Spleen (tissue), 11 donors: Measurements from ENCODE around the gene SLC25A48. TPM values are rescaled to one million over a fixed set of nuclear protein-coding genes. Genes with fewer than 3 reads are reported as not detected.
A peak's percentile ranks its signal among the peaks of the same experiment; 100 is the strongest.

Source experiments
- DNase-seq: peaks from one replicate; pipeline ENCODE4 v3.0.0-alpha.2; 2020
- H3K27ac ChIP-seq, 8 donors: fragments of 200-600 bp; sonication (generic) in 7 of 8; 1 replicate in 4 of 8; 2 replicates in 4 of 8; pipeline versions ENCODE4 v1.5.0 to v1.8.0; 2016 to 2021; ENCODE audit warnings: inconsistent platforms in 4 of 8, mild to moderate bottlenecking in 4 of 8, moderate library complexity in 1 of 8
- H3K27me3 ChIP-seq, 7 donors: fragments of 200-600 bp; sonication (generic) in 6 of 7; replicated peaks in 1 of 7; 1 replicate in 4 of 7; 2 replicates in 3 of 7; pipeline versions ENCODE4 v1.5.0 to v1.8.0; 2016 to 2021; ENCODE audit warnings: inconsistent platforms in 3 of 7, mild to moderate bottlenecking in 1 of 7
- H3K36me3 ChIP-seq, 6 donors: fragments of 200-600 bp; sonication (generic) in 5 of 6; 1 replicate in 4 of 6; 2 replicates in 2 of 6; pipeline versions ENCODE4 v1.5.0 to v1.8.0; 2016 to 2021; ENCODE audit warnings: inconsistent platforms in 2 of 6
- H3K4me1 ChIP-seq, 6 donors: fragments of 200-600 bp; sonication (generic) in 5 of 6; 1 replicate in 3 of 6; 2 replicates in 3 of 6; pipeline versions ENCODE4 v1.5.0 to v1.8.0; 2016 to 2021; ENCODE audit warnings: inconsistent platforms in 3 of 6
- H3K4me3 ChIP-seq, 8 donors: fragments of 200-600 bp; sonication (generic) in 7 of 8; 1 replicate in 4 of 8; 2 replicates in 4 of 8; pipeline versions ENCODE4 v1.5.0 to v1.8.0; 2016 to 2021; ENCODE audit warnings: inconsistent platforms in 4 of 8, mild to moderate bottlenecking in 4 of 8, moderate library complexity in 2 of 8
- H3K9me3 ChIP-seq, 8 donors: fragments of 200-600 bp; sonication (generic) in 7 of 8; 1 replicate in 4 of 8; 2 replicates in 4 of 8; pipeline versions ENCODE4 v1.5.0 to v1.8.0; 2016 to 2021; ENCODE audit warnings: inconsistent platforms in 4 of 8
- POLR2A ChIP-seq, 3 donors: fragments of 450-650 bp; IDR thresholded peaks; one replicate each; pipeline ENCODE4 v1.5.1; 2017; ENCODE audit warnings: antibody characterized with exemption in 3 of 3, mild to moderate bottlenecking in 1 of 3
- POLR2AphosphoS5 ChIP-seq, 3 donors: sonication (generic); formaldehyde crosslinking; IDR thresholded peaks; one replicate each; pipeline ENCODE4 v1.5.1; 2017; ENCODE audit warnings: antibody characterized with exemption in 3 of 3
- WGBS, 5 donors: extraction: QIAGEN DNeasy Blood & Tissue Kit in 3 of 5; methylation state at CpG; one replicate each; pipeline versions ENCODE4 v1.1.5 to v1.1.7; 2013 to 2018; 5-methylcytosine and 5-hydroxymethylcytosine counted together
- intact Hi-C: fragments of 100-400 bp; cut with DNase I; formaldehyde crosslinking; loops from one replicate; pipeline ENCODE4 v1.15.0; 2023; ENCODE audit warnings: low total_unique reads
- polyA plus RNA-seq, 3 donors: library from polyadenylated mRNA; stranded (reverse); fragments of 200-250 nt; gene quantifications; one replicate each; pipeline ENCODE4 v1.2.1, GENCODE V29; 2013
- total RNA-seq, 7 donors: library from RNA; depleted of rRNA in 3 of 7; stranded (reverse); fragments of >200 nt in 3 of 7; fragmentation: NEBNext Ultra II Directional in 4 of 7; extraction: Animal tissue kit (Norgen Biotek cat#: 25700) in 4 of 7; gene quantifications; one replicate each; pipeline versions ENCODE4 v1.1.0 to v1.2.1, GENCODE V29; 2016 to 2021
- TF ChIP-seq, protein P1 (sequence below), 11 experiments: fragments of 200-600 bp in 7 of 11; fragments of 450-650 bp in 4 of 11; sonication (generic) in 4 of 11; IDR thresholded peaks in 8 of 11; conservative IDR thresholded peaks in 3 of 11; 1 replicate in 7 of 11; 2 replicates in 4 of 11; pipeline versions ENCODE4 v1.4.0 to v1.8.0; 2016 to 2021; ENCODE audit warnings: antibody characterized with exemption in 11 of 11, inconsistent platforms in 4 of 11, mild to moderate bottlenecking in 1 of 11
- donor health status: healthy with polysubstance abuse.
- donor health status: DM: no; HTN: no; CAD: no; lungs with moderate emphysema.
- donor health status: DM: no; HTN: no; CAD: no.
- donor health status: Bipolar disorder and iron deficiency.
- donor health status: healthy.
- donor health status: DM: no; HTN: no; CAD: no.
- donor health status: DM: yes; HTN: yes; CAD: no.

Gene SLC25A48
- total and polyA plus RNA-seq, 10 donors: 0.06 to 0.66 (median 0.33) TPM; not detected in 7

DNA sequence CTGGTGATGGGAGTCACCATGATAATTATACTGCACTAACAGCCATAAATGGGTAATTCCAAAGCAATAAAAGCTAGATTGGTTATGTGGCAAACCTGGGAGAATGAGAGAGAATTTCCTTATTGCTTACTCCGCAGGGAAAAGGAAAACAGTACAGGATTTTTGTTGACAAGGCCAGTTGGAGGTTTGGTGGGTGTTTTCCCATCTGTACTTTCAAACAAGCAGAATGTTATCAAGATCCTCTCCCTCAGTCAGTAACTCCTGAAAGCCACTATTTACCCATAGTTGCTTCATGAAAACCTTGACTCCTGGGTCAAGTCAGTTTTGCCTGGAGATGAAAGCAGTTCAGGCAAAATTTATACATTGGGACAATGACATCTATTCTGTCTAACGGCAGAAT, 34.8 kb downstream of the SLC25A48 start:
- intact Hi-C loops: no loop called here
- Histone ChIP-seq H3K4me1 (no peaks in the 10 kb centered on the region), H3K27ac (no peak overlapping the region), H3K9me3 (no peaks in the 10 kb centered on the region), H3K36me3 (no peaks in the 10 kb centered on the region), H3K27me3 (peaks cover 0 to 6% (median 0%) of the 10 kb centered on the region in 7 donors), H3K4me3 (no peak overlapping the region)
- 79 to 89% (median 84%) methylated on average over 2 of the region's 2 CpGs for WGBS, 5 donors
- DNase-seq: no peak
- TF ChIP-seq POLR2AphosphoS5 (IDR thresholded peaks at IDR 0.05): no peak
- TF ChIP-seq POLR2A (IDR thresholded peaks at IDR 0.05): no peak
- TF ChIP-seq, protein P1, sequence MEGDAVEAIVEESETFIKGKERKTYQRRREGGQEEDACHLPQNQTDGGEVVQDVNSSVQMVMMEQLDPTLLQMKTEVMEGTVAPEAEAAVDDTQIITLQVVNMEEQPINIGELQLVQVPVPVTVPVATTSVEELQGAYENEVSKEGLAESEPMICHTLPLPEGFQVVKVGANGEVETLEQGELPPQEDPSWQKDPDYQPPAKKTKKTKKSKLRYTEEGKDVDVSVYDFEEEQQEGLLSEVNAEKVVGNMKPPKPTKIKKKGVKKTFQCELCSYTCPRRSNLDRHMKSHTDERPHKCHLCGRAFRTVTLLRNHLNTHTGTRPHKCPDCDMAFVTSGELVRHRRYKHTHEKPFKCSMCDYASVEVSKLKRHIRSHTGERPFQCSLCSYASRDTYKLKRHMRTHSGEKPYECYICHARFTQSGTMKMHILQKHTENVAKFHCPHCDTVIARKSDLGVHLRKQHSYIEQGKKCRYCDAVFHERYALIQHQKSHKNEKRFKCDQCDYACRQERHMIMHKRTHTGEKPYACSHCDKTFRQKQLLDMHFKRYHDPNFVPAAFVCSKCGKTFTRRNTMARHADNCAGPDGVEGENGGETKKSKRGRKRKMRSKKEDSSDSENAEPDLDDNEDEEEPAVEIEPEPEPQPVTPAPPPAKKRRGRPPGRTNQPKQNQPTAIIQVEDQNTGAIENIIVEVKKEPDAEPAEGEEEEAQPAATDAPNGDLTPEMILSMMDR (IDR thresholded peaks at IDR 0.05 in 8 of 11, conservative IDR thresholded peaks at IDR 0.05 in 3 of 11): no peak

- DNase-seq: no peak
- Histone ChIP-seq H3K36me3 (no peaks in the 10 kb centered on the region), H3K4me1 (no peaks in the 10 kb centered on the region), H3K27ac (no peak overlapping the region), H3K9me3 (no peaks in the 10 kb centered on the region), H3K27me3 (peaks cover 0 to 8% (median 0%) of the 10 kb centered on the region in 7 donors), H3K4me3 (no peak overlapping the region)
- WGBS, 5 donors: 58 to 90% (median 77%) methylated on average over 3 of the region's 3 CpGs
- intact Hi-C loops: no loop called here
- TF ChIP-seq POLR2AphosphoS5 (IDR thresholded peaks at IDR 0.05) (no peak), POLR2A (IDR thresholded peaks at IDR 0.05) (no peak)
- TF ChIP-seq, protein P1 (IDR thresholded peaks at IDR 0.05 in 8 of 11, conservative IDR thresholded peaks at IDR 0.05 in 3 of 11): no peak
Observed at GRCh38 chr5:135869935-135870334, 35.5 kb downstream of the SLC25A48 start.

GRCh38 chr5:135871268-135871915, 36.9 kb downstream of the SLC25A48 start:
- Histone ChIP-seq H3K9me3 (no peaks in the 10 kb centered on the region), H3K4me1 (no peaks in the 10 kb centered on the region), H3K4me3 (no peak overlapping the region), H3K27me3 (peaks cover 0 to 8% (median 0%) of the 10 kb centered on the region in 7 donors), H3K27ac (no peak overlapping the region), H3K36me3 (no peaks in the 10 kb centered on the region)
- TF ChIP-seq, protein P1 (IDR thresholded peaks at IDR 0.05 in 8 of 11, conservative IDR thresholded peaks at IDR 0.05 in 3 of 11): no peak
- TF ChIP-seq POLR2A (IDR thresholded peaks at IDR 0.05) (no peak), POLR2AphosphoS5 (IDR thresholded peaks at IDR 0.05) (no peak)
- WGBS, 5 donors: 77 to 90% (median 79%) methylated on average over 2 to 11 of the region's 11 CpGs
- intact Hi-C loops: no loop called here
- peak; percentile 64 for DNase-seq

- TF ChIP-seq POLR2A (IDR thresholded peaks at IDR 0.05) (no peak), POLR2AphosphoS5 (IDR thresholded peaks at IDR 0.05) (no peak)
- TF ChIP-seq, protein P1 (IDR thresholded peaks at IDR 0.05 in 8 of 11, conservative IDR thresholded peaks at IDR 0.05 in 3 of 11): no peak
- Histone ChIP-seq H3K9me3 (no peaks in the 10 kb centered on the region), H3K36me3 (no peaks in the 10 kb centered on the region), H3K27ac (no peak overlapping the region), H3K4me1 (no peaks in the 10 kb centered on the region), H3K4me3 (no peak overlapping the region), H3K27me3 (peaks cover 0 to 16% (median 0%) of the 10 kb centered on the region in 7 donors)
- intact Hi-C loops: no loop called here
- no peak for DNase-seq
- 72 to 91% (median 81%) methylated on average over 5 of the region's 5 CpGs for WGBS, 5 donors
Observed at GRCh38 chr5:135873831-135874230, 39.4 kb downstream of the SLC25A48 start.
